DMS153 treated with DMSO at 0.1 percent for 48 hours (cell line): ENCODE data around the gene PIK3C2A.

Experiments used
- DNase-seq: peaks from one replicate; lab custom pipeline; 2025; ENCODE audit not compliant: unreplicated experiment; lab: John Stamatoyannopoulos, UW

The PIK3C2A gene

DNA sequence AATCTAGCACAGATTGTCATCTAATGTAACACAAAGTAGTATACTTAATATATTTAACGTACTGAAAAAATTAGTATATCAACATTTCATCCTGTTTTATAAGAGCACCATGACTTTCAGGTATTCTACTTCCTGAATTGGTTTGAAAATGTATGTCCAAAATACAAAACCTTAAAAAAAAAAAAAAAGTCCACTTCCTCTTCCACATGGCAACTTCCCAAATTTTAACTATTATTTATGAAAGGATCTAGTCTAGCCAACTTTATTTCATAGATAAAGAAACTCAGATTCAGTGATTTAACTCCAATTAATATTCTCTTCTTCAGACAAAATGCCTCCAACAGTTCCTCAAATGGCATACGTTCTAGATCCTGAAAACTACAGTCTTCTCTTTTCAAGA lies 44.0 kb downstream of the PIK3C2A start:
- no peak for DNase-seq

- DNase-seq = no peak
Observed at GRCh38 chr11:17163291-17163690, 44.5 kb downstream of the PIK3C2A start.

GRCh38 chr11:17162376-17162775 lies 45.4 kb downstream of the PIK3C2A start:
- no peak for DNase-seq

DNA sequence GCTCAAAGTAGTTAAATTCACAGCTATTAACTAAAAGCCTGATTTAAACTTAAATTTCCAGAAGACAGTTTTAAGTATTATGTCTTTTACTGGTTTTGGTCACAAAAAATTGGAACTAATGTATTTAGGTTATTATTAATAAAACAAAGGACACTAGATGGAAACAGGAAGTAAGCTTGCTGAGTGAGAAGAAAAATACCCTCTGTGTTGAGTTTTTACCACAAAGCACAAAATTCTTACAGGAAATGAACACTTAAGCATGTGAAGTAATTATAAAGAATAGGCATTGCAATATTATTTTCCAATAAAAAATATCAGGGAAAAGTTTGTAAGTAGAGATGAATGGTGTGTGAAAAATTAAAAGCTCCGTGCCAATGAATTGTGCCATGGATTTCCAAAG lies 46.3 kb downstream of the PIK3C2A start:
- DNase-seq = no peak

GRCh38 chr11:17159441-17159840 lies 48.3 kb downstream of the PIK3C2A start:
- DNase-seq = no peak
